ENCODE data around the gene RIOK3. TPM values are rescaled to one million over a fixed set of nuclear protein-coding genes. Genes with fewer than 3 reads are reported as not detected.
"Not testable (repeated sequence)": the region's sequence is repeated elsewhere in the genome, so short reads cannot be mapped to it uniquely, and the experiment has no call there.

Gene RIOK3
- total and polyA plus RNA-seq, 7 donors, result 59.6 to 116 (median 88.3) TPM

DNA sequence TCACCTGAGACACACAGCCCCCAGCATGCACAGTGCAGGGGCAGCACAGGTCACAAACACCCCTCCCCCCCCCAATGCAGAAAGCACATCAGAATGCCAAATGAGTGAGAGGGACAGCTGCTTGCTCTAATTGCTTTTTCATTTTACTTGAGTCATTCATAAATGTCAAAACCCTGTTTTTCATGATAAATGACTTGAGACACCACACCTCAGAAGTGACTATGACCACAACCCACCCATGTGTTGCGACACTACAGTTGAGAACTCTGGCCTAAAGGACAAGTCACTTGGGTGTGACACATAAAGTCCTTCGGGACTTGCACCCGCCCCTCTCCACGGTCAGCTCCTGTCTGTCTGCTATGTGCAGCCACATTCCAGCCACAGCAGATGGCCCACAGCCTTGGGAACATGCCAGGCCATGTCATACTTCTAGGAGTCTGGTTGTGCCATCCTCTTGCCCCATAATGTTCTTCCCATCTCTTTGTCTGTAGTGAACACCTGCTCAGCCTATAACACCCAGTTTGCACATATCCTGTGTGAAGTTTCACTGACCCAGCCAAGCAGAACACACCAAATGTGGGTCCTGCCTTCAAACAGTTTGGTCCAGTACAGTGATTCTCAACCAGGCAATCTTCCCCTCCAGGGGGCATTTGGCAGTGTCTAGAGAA, 30.2 kb upstream of the RIOK3 start:
- Histone ChIP-seq H3K4me3 (no peak overlapping the region), H3K9me3 (no peaks in the 10 kb centered on the region), H3K27ac (peak overlapping the region; percentile 16), H3K36me3 (ENCODE audit: insufficient read depth in 1 of 2, low read depth in 1 of 2) (no peaks in the 10 kb centered on the region), H3K4me1 (peaks cover 4% of the 10 kb centered on the region), H3K27me3 (ENCODE audit: insufficient read depth in 3 of 3, low read length in 2 of 3) (no peaks in the 10 kb centered on the region)
- intact Hi-C loops (cut with DNase I), result no loop called here
- 20 to 29% (median 25%) methylated on average over 4 of the region's 4 CpGs for WGBS, 3 donors
- TF ChIP-seq, protein P1, sequence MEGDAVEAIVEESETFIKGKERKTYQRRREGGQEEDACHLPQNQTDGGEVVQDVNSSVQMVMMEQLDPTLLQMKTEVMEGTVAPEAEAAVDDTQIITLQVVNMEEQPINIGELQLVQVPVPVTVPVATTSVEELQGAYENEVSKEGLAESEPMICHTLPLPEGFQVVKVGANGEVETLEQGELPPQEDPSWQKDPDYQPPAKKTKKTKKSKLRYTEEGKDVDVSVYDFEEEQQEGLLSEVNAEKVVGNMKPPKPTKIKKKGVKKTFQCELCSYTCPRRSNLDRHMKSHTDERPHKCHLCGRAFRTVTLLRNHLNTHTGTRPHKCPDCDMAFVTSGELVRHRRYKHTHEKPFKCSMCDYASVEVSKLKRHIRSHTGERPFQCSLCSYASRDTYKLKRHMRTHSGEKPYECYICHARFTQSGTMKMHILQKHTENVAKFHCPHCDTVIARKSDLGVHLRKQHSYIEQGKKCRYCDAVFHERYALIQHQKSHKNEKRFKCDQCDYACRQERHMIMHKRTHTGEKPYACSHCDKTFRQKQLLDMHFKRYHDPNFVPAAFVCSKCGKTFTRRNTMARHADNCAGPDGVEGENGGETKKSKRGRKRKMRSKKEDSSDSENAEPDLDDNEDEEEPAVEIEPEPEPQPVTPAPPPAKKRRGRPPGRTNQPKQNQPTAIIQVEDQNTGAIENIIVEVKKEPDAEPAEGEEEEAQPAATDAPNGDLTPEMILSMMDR (IDR thresholded peaks at IDR 0.05), result no peak
- peak; percentile 97 to 99 (median 98) for ATAC-seq
- peak; percentile 77 to 86 for DNase-seq

DNA sequence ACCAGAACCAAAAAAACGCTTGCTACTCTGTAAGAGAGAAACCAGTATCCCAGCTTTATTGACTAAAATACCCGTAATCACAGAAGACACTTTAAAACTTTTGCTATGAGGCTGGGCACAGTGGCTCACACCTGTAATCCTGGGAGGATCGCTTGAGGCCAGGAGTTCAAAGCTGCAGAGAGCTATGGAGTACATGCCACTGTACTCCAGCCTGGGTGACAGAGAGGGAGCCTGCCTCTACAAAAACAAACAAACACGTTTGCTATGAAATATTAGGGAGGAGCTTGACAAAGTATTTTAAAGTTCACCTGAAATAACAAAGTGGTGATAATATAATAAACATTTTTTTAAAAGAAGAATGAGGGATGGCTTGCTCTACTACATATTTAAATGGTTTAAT, 28.5 kb upstream of the RIOK3 start:
- Histone ChIP-seq H3K9me3 (no peaks in the 10 kb centered on the region), H3K27me3 (ENCODE audit: insufficient read depth in 3 of 3, low read length in 2 of 3) (no peaks in the 10 kb centered on the region), H3K4me1 (peaks cover 4% of the 10 kb centered on the region), H3K27ac (no peak overlapping the region), H3K36me3 (ENCODE audit: insufficient read depth in 1 of 2, low read depth in 1 of 2) (no peaks in the 10 kb centered on the region), H3K4me3 (no peak overlapping the region)
- WGBS, 3 donors, result 86 to 91% (median 91%) methylated on average over 4 of the region's 4 CpGs
- intact Hi-C loops (cut with DNase I), result no loop called here
- TF ChIP-seq, protein P1 (IDR thresholded peaks at IDR 0.05), result no peak
- DNase-seq (no peak), ATAC-seq (no peak)

DNA sequence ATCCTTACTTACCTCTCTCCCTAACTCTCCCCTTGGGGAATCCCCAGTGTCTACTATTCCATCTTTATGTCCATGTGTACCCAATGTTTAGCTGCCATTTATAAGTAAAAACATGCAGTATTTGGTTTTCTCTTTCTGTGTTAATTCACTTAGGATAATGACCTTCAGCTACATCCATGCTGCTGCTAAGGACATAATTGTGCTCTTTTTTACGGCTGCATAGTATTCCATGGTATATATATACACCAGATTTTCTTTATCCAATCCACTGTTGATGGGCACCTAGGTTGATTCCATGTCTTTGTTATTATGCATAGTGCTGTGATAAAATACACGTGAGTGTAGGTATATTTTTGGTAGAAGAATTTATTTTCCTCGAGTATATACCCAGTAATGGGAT, 24.3 kb upstream of the RIOK3 start:
- no peak overlapping the region for H3K27ac ChIP-seq
- WGBS, 3 donors, result 65 to 99% (median 80%) methylated on average over 3 of the region's 3 CpGs
- TF ChIP-seq, protein P1 (IDR thresholded peaks at IDR 0.05), result no peak
- no peaks in the 10 kb centered on the region for H3K9me3 ChIP-seq
- DNase-seq, result no peak
- intact Hi-C loops (cut with DNase I), result no loop called here
- H3K36me3 ChIP-seq (ENCODE audit: insufficient read depth in 1 of 2, low read depth in 1 of 2), result no peaks in the 10 kb centered on the region
- H3K27me3 ChIP-seq (ENCODE audit: insufficient read depth in 3 of 3, low read length in 2 of 3), result no peaks in the 10 kb centered on the region
- H3K4me1 ChIP-seq, result no peaks in the 10 kb centered on the region
- no peak overlapping the region for H3K4me3 ChIP-seq
- no peak for ATAC-seq

DNA sequence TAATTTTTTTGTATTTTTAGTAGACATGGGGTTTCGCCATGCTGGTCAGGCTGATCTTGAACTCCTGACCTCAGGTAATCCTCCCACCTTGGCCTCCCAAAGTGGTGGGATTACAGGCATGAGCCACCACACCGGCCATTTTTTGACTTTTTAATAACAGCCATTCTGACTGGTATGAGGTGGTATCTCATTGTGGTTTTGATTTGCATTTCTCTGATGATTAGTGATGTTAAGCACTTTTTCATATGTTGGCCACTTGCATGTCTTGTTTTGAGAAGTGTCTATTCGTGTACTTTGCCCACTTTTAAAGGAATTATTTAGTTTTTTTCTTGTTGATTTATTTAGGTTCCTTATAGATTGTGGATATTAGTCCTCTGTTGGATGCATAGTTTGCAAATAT, 23.5 kb upstream of the RIOK3 start:
- WGBS, 3 donors, result 57 to 60% (median 59%) methylated on average over 3 of the region's 3 CpGs

DNA sequence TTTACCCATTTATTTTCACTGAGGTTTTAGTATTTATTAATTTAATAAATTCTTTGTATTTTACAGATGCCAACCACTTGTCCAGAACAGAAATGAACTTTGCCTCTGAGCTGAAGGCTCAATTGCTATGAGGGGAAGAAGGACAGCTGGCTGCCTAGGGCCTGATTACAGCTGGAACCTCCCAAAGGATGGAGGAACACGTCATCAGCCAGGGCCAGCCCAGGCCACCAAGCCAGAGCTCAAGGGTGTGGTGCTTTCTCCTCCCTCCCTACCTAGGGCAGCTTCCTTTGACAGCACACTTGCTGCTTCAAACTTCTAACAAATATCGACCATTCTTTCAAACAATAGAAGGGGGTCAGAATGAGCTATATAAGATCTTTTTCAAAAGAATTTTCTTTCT, 19.7 kb upstream of the RIOK3 start:
- intact Hi-C loops (cut with DNase I), result no loop called here
- no peak for ATAC-seq
- no peaks in the 10 kb centered on the region for H3K27me3 ChIP-seq (ENCODE audit: insufficient read depth in 3 of 3, low read length in 2 of 3)
- TF ChIP-seq, protein P1 (IDR thresholded peaks at IDR 0.05), result no peak
- H3K9me3 ChIP-seq, result no peaks in the 10 kb centered on the region
- H3K36me3 ChIP-seq (ENCODE audit: insufficient read depth in 1 of 2, low read depth in 1 of 2), result no peaks in the 10 kb centered on the region
- WGBS, 3 donors, result 42 to 50% (median 50%) methylated on average over 2 of the region's 2 CpGs
- no peak for DNase-seq
- H3K4me3 ChIP-seq, result no peak overlapping the region
- no peak overlapping the region for H3K27ac ChIP-seq
- peaks cover 6% of the 10 kb centered on the region for H3K4me1 ChIP-seq

More for the DNA sequence above, 23.5 kb upstream of the RIOK3 start:
- ATAC-seq; H3K4me1 ChIP-seq; DNase-seq; H3K36me3 ChIP-seq (ENCODE audit: insufficient read depth in 1 of 2, low read depth in 1 of 2); H3K4me3 ChIP-seq; H3K9me3 ChIP-seq; intact Hi-C loops (cut with DNase I); H3K27ac ChIP-seq; H3K27me3 ChIP-seq (ENCODE audit: insufficient read depth in 3 of 3, low read length in 2 of 3): not testable (repeated sequence)
